ENCODE measurements around the gene MAP4K3.
"Not testable (repeated sequence)": the region's sequence is repeated elsewhere in the genome, so short reads cannot be mapped to it uniquely, and the experiment has no call there.

MAP4K3 gene

GRCh38 chr2:39375917-39376316 lies 61.2 kb downstream of the MAP4K3 start:
- DNase-seq (ENCODE audit: low read depth in 2 of 3, low spot score in 2 of 3), result no peak

GRCh38 chr2:39373181-39373802 lies 63.8 kb downstream of the MAP4K3 start:
- no peak for DNase-seq (ENCODE audit: low read depth in 2 of 3, low spot score in 2 of 3)

- no peak for DNase-seq (ENCODE audit: low read depth in 2 of 3, low spot score in 2 of 3)
Observed at GRCh38 chr2:39370101-39370500, 67.0 kb downstream of the MAP4K3 start.

- no peak for DNase-seq (ENCODE audit: low read depth in 2 of 3, low spot score in 2 of 3)
Observed at GRCh38 chr2:39368846-39369245, 68.2 kb downstream of the MAP4K3 start.

- DNase-seq (ENCODE audit: low read depth in 2 of 3, low spot score in 2 of 3), result no peak
Observed at GRCh38 chr2:39368376-39368775, 68.7 kb downstream of the MAP4K3 start.

- DNase-seq (ENCODE audit: low read depth in 2 of 3, low spot score in 2 of 3), result no peak
Observed at GRCh38 chr2:39362595-39362994, 74.5 kb downstream of the MAP4K3 start.

- DNase-seq (ENCODE audit: low read depth in 2 of 3, low spot score in 2 of 3), result no peak
Observed at GRCh38 chr2:39361511-39361910, 75.6 kb downstream of the MAP4K3 start.

GRCh38 chr2:39360342-39360741 lies 76.7 kb downstream of the MAP4K3 start:
- not testable (repeated sequence) for DNase-seq (ENCODE audit: low read depth in 2 of 3, low spot score in 2 of 3)

- DNase-seq (ENCODE audit: low read depth in 2 of 3, low spot score in 2 of 3), result no peak
Observed at GRCh38 chr2:39359453-39360038, 77.5 kb downstream of the MAP4K3 start.

- no peak for DNase-seq (ENCODE audit: low read depth in 2 of 3, low spot score in 2 of 3)
Observed at GRCh38 chr2:39356922-39357639, 80.0 kb downstream of the MAP4K3 start.

GRCh38 chr2:39350658-39351057 lies 86.4 kb downstream of the MAP4K3 start:
- DNase-seq (ENCODE audit: low read depth in 2 of 3, low spot score in 2 of 3), result no peak

GRCh38 chr2:39338502-39338901 lies 98.6 kb downstream of the MAP4K3 start:
- DNase-seq (ENCODE audit: low read depth in 2 of 3, low spot score in 2 of 3), result no peak

- no peak for DNase-seq (ENCODE audit: low read depth in 2 of 3, low spot score in 2 of 3)
Observed at GRCh38 chr2:39335930-39336329, 101.2 kb downstream of the MAP4K3 start.

- DNase-seq (ENCODE audit: low read depth in 2 of 3, low spot score in 2 of 3), result no peak
Observed at GRCh38 chr2:39334978-39335377, 102.1 kb downstream of the MAP4K3 start.

GRCh38 chr2:39334529-39334928 lies 102.6 kb downstream of the MAP4K3 start:
- DNase-seq (ENCODE audit: low read depth in 2 of 3, low spot score in 2 of 3), result no peak

GRCh38 chr2:39326644-39327043 lies 110.4 kb downstream of the MAP4K3 start:
- no peak for DNase-seq (ENCODE audit: low read depth in 2 of 3, low spot score in 2 of 3)

- DNase-seq (ENCODE audit: low read depth in 2 of 3, low spot score in 2 of 3), result no peak
Observed at GRCh38 chr2:39325966-39326365, 111.1 kb downstream of the MAP4K3 start.

- DNase-seq (ENCODE audit: low read depth in 2 of 3, low spot score in 2 of 3), result not testable (repeated sequence)
Observed at GRCh38 chr2:39321056-39322035, 115.7 kb downstream of the MAP4K3 start.

GRCh38 chr2:39320162-39320561 lies 116.9 kb downstream of the MAP4K3 start:
- DNase-seq (ENCODE audit: low read depth in 2 of 3, low spot score in 2 of 3), result no peak

- DNase-seq (ENCODE audit: low read depth in 2 of 3, low spot score in 2 of 3), result no peak
Observed at GRCh38 chr2:39313575-39313974, 123.5 kb downstream of the MAP4K3 start.

GRCh38 chr2:39311469-39311868 lies 125.6 kb downstream of the MAP4K3 start:
- DNase-seq (ENCODE audit: low read depth in 2 of 3, low spot score in 2 of 3), result no peak

All from activated CD8-positive, alpha-beta memory T cell treated with anti-CD3 and anti-CD28 coated beads for 48 hours (primary cell).